ENCODE data around the gene EPHA2.

GRCh38 chr1:16088996-16089395 lies 66.9 kb downstream of the EPHA2 start:
- TF ChIP-seq, protein P1, sequence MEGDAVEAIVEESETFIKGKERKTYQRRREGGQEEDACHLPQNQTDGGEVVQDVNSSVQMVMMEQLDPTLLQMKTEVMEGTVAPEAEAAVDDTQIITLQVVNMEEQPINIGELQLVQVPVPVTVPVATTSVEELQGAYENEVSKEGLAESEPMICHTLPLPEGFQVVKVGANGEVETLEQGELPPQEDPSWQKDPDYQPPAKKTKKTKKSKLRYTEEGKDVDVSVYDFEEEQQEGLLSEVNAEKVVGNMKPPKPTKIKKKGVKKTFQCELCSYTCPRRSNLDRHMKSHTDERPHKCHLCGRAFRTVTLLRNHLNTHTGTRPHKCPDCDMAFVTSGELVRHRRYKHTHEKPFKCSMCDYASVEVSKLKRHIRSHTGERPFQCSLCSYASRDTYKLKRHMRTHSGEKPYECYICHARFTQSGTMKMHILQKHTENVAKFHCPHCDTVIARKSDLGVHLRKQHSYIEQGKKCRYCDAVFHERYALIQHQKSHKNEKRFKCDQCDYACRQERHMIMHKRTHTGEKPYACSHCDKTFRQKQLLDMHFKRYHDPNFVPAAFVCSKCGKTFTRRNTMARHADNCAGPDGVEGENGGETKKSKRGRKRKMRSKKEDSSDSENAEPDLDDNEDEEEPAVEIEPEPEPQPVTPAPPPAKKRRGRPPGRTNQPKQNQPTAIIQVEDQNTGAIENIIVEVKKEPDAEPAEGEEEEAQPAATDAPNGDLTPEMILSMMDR (IDR thresholded peaks at IDR 0.05) = no peak
- no peak for TF ChIP-seq POLR2A (IDR thresholded peaks at IDR 0.05)
